Calu3 (cell line): Measurements from ENCODE around the gene SLC52A3. TPM values are rescaled to one million over a fixed set of nuclear protein-coding genes. Genes with fewer than 3 reads are reported as not detected.
A peak's percentile ranks its signal among the peaks of the same experiment; 100 is the strongest.

Source experiments
- BruUV-seq: library from RNA; stranded (reverse); fragments of 400-500 nt; replicated peaks from 2 replicates; lab custom pipeline; 2021; lab: Mats Ljungman, UMichigan
- CTCF ChIA-PET: fragments of 300-600 bp; sonication (Branson Sonifier 250); formaldehyde crosslinking; loops from one replicate; lab custom pipeline; 2022; ENCODE audit warnings: antibody characterized with exemption; lab: Charles Lee
- DNase-seq: peaks from one replicate; pipeline ENCODE4 v3.0.0; 2022
- H3K27ac Mint-ChIP-seq: one replicate; pipeline ENCODE4 v1.8.0; 2022; ENCODE audit warnings: mixed read lengths; ENCODE audit not compliant: unreplicated experiment
- H3K27me3 Mint-ChIP-seq: one replicate; pipeline ENCODE4 v1.8.0; 2022; ENCODE audit warnings: mixed read lengths; ENCODE audit not compliant: unreplicated experiment
- H3K36me3 Mint-ChIP-seq: one replicate; pipeline ENCODE4 v1.8.0; 2022; ENCODE audit warnings: mild to moderate bottlenecking, moderate library complexity, mixed read lengths; ENCODE audit not compliant: insufficient read depth, unreplicated experiment
- H3K4me1 Mint-ChIP-seq: one replicate; pipeline ENCODE4 v1.8.0; 2022; ENCODE audit warnings: mild to moderate bottlenecking, low read depth, mixed read lengths; ENCODE audit not compliant: unreplicated experiment
- H3K4me3 Mint-ChIP-seq: one replicate; pipeline ENCODE4 v1.8.0; 2022; ENCODE audit warnings: mild to moderate bottlenecking, low read depth, moderate library complexity, mixed read lengths; ENCODE audit not compliant: unreplicated experiment
- H3K9me3 Mint-ChIP-seq: one replicate; pipeline ENCODE4 v1.8.0; 2022; ENCODE audit warnings: low read depth, mixed read lengths; ENCODE audit not compliant: unreplicated experiment
- intact Hi-C: fragments of 100-400 bp; cut with micrococcal nuclease; formaldehyde crosslinking; loops from one replicate; pipeline ENCODE4 v1.10.0; 2022; ENCODE audit not compliant: unreplicated experiment
- total RNA-seq: library from RNA; stranded (reverse); gene quantifications from 2 replicates; pipeline ENCODE4 v1.2.3, GENCODE V29; 2022
- TF ChIP-seq, protein P1 (sequence below): fragments of 200-600 bp; IDR thresholded peaks from one replicate; pipeline ENCODE4 v1.8.0; 2022; ENCODE audit warnings: antibody characterized with exemption; ENCODE audit not compliant: unreplicated experiment

SLC52A3 gene
- total RNA-seq, 1 experiment from 2014 or later: 11.1 TPM

GRCh38 chr20:776165-776564 lies 7.9 kb upstream of the SLC52A3 start:
- CTCF ChIA-PET: no interaction called here
- intact Hi-C loops: no loop called here
- DNase-seq: no peak
- Mint-ChIP-seq H3K4me3 (no peak overlapping the region), H3K27me3 (no peaks in the 10 kb centered on the region), H3K9me3 (no peaks in the 10 kb centered on the region), H3K27ac (no peak overlapping the region), H3K36me3 (no peaks in the 10 kb centered on the region), H3K4me1 (peaks cover 22% of the 10 kb centered on the region)
- no TSS peak for BruUV-seq
- TF ChIP-seq, protein P1, sequence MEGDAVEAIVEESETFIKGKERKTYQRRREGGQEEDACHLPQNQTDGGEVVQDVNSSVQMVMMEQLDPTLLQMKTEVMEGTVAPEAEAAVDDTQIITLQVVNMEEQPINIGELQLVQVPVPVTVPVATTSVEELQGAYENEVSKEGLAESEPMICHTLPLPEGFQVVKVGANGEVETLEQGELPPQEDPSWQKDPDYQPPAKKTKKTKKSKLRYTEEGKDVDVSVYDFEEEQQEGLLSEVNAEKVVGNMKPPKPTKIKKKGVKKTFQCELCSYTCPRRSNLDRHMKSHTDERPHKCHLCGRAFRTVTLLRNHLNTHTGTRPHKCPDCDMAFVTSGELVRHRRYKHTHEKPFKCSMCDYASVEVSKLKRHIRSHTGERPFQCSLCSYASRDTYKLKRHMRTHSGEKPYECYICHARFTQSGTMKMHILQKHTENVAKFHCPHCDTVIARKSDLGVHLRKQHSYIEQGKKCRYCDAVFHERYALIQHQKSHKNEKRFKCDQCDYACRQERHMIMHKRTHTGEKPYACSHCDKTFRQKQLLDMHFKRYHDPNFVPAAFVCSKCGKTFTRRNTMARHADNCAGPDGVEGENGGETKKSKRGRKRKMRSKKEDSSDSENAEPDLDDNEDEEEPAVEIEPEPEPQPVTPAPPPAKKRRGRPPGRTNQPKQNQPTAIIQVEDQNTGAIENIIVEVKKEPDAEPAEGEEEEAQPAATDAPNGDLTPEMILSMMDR: no peak

DNA sequence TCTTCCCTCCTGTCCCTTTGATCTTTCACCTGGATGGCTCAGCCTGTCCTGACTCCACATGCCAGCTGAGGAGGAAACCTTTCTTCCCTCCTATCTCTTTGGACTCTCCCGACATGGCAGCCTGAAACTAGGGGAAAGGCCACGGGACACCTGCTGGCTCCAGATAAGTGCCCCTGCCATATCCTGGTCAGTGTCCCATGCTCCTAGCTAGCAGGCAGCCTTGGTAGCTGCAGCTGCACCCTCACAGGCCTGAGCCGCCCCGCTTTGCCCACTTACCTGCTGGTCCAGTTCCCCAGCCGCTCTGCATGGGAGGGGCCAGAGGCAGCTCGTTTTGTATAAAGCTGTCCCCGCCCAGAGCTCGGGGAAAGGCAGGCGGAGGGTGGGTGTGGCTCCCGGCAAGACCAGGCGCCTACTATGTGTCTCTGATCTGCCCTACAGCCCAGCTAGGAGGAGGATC lies 7.4 kb upstream of the SLC52A3 start:
- Mint-ChIP-seq H3K4me3 (peak overlapping the region; percentile 47), H3K9me3 (no peaks in the 10 kb centered on the region), H3K4me1 (peaks cover 22% of the 10 kb centered on the region), H3K27ac (peak overlapping the region; percentile 63), H3K36me3 (no peaks in the 10 kb centered on the region), H3K27me3 (no peaks in the 10 kb centered on the region)
- DNase-seq: peak; percentile 75
- intact Hi-C loops: no loop called here
- BruUV-seq: no TSS peak
- TF ChIP-seq, protein P1: no peak
- CTCF ChIA-PET: no interaction called here

DNA sequence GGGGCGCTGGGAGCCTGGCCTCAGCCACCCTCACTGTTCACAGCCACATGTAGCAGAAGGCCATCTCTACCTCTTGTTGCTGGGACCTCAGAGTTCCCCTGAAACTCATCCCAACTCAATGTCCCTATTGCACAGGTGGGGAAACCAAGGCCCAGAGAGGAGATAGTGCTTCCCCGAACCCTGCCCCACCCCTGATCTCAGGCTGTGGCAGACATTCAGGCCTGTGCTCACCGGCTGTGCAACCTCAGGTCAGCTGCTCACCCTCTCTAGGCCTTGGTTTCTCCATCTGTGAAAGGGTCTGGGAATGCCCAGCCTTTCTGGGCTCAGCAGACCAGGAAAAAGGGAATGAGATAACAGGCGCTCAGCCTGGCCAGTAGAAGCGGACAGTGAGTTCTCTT lies 6.4 kb upstream of the SLC52A3 start:
- Mint-ChIP-seq H3K36me3 (no peaks in the 10 kb centered on the region), H3K9me3 (no peaks in the 10 kb centered on the region), H3K27ac (no peak overlapping the region), H3K4me1 (peaks cover 22% of the 10 kb centered on the region), H3K4me3 (no peak overlapping the region), H3K27me3 (no peaks in the 10 kb centered on the region)
- TF ChIP-seq, protein P1: no peak
- no TSS peak for BruUV-seq
- DNase-seq: no peak
- CTCF ChIA-PET: no interaction called here
- intact Hi-C loops: no loop called here

GRCh38 chr20:774016-774659 lies 5.8 kb upstream of the SLC52A3 start:
- Mint-ChIP-seq H3K4me1 (peaks cover 22% of the 10 kb centered on the region), H3K36me3 (no peaks in the 10 kb centered on the region), H3K27me3 (no peaks in the 10 kb centered on the region), H3K9me3 (no peaks in the 10 kb centered on the region), H3K27ac (no peak overlapping the region), H3K4me3 (no peak overlapping the region)
- TF ChIP-seq, protein P1: no peak
- BruUV-seq: no TSS peak
- CTCF ChIA-PET: no interaction called here
- intact Hi-C loops: no loop called here
- no peak for DNase-seq
